ENCODE results near the gene CFAP210. TPM values are rescaled to one million over a fixed set of nuclear protein-coding genes. Genes with fewer than 3 reads are reported as not detected.
A peak's percentile ranks its signal among the peaks of the same experiment; 100 is the strongest.

The CFAP210 gene
- total RNA-seq, 4 donors from 2014 or later: not detected

DNA sequence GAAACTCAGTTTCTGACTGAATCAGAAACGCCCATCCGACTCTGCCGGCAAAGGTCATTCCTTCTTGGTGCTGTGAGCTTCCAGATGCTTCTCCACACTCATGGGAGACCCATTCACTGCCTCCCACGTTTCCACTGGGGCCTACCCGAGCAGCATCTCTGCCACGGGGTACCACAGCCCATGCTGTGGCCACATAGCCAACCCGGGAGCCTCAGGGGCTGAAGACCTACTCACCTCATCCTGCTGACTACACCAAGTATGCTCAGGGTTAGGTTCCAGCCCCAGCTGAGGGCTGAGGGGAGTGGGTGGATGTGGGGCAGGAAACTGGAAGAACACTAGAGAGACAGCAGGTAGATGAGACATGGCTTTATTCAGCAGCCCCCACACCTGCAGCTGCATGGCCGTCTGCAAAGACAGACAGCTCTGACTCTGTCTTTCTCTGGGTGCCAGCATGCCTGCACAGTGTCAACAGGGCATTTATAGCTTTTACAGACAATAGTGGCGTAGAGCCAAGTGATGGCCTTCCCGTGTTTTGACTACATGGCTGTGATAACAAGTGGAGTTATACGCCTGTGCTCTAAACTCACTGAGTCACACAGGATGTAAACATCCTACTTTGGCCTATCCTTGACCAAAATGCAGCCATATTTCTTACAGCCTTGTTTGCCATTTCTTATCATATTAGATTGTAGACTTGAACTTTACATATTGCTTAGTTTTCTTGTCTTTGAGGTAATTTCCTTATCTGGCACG lies 22.9 kb upstream of the CFAP210 start:
- no peak overlapping the region for H3K4me3 ChIP-seq
- WGBS: 74% methylated on average over 12 of the region's 12 CpGs
- DNase-seq (ENCODE audit: low spot score in 2 of 2): no peak

DNA sequence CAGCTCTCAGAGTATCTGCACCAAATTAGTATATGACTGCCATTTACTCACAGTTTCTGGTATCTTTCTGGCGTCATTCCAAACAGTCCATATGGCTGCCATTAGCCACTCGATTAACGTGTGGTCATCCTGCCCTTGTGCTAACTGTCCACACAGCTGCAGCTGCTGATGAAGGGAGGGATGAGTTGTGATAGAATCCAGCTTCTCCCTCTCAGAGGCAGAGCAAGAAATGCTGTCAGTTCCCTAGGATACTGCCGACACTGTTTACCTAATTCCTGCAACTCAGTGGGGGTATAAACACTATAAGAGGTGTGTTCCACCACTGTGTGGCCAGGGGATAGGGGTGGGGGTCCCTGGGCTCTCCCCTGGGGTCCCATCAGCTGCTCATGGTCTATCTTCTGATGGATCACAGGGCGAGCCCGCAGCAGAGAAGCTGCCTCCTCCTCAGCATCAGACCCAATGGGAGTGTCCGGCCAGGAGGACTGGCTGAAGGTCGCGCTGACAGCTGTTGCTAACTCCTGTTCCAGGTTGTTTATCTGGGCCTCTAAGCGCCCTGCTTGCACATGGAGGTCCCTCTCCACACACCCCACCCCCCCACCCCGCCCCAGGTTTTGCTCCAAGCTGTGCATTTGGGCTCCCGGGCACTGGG lies 22.2 kb upstream of the CFAP210 start:
- Histone ChIP-seq H3K36me3 (no peaks in the 10 kb centered on the region), H3K27me3 (no peaks in the 10 kb centered on the region), H3K27ac (no peak overlapping the region), H3K9me3 (no peaks in the 10 kb centered on the region), H3K4me3 (peak overlapping the region; percentile 21), H3K4me1 (peaks cover 21% of the 10 kb centered on the region)
- no peak for DNase-seq (ENCODE audit: low spot score in 2 of 2)
- no peak for TF ChIP-seq EP300 (IDR thresholded peaks at IDR 0.05)
- WGBS: 51% methylated on average over 5 of the region's 12 CpGs

More for the DNA sequence above, 22.9 kb upstream of the CFAP210 start:
- H3K27me3 ChIP-seq: no peaks in the 10 kb centered on the region
- TF ChIP-seq EP300 (IDR thresholded peaks at IDR 0.05) (no peak), POLR2A (IDR thresholded peaks at IDR 0.05) (no peak), POLR2AphosphoS5 (IDR thresholded peaks at IDR 0.05) (no peak)
- H3K27ac ChIP-seq: no peak overlapping the region
- no peaks in the 10 kb centered on the region for H3K9me3 ChIP-seq
- no peaks in the 10 kb centered on the region for H3K36me3 ChIP-seq
- H3K4me1 ChIP-seq: peaks cover 21% of the 10 kb centered on the region

GRCh38 chr2:169715379-169716237 lies 21.4 kb upstream of the CFAP210 start:
- Histone ChIP-seq H3K36me3 (no peaks in the 10 kb centered on the region), H3K9me3 (no peaks in the 10 kb centered on the region), H3K27ac (no peak overlapping the region), H3K4me1 (peaks cover 21% of the 10 kb centered on the region), H3K27me3 (no peaks in the 10 kb centered on the region), H3K4me3 (peak overlapping the region; percentile 21)
- TF ChIP-seq EP300 (IDR thresholded peaks at IDR 0.05) (no peak), CTCF (IDR thresholded peaks at IDR 0.05) (no peak), POLR2AphosphoS5 (IDR thresholded peaks at IDR 0.05) (no peak), POLR2A (IDR thresholded peaks at IDR 0.05) (no peak)
- 42% methylated on average over 17 of the region's 17 CpGs for WGBS
- DNase-seq (ENCODE audit: low spot score in 2 of 2): no peak

DNA sequence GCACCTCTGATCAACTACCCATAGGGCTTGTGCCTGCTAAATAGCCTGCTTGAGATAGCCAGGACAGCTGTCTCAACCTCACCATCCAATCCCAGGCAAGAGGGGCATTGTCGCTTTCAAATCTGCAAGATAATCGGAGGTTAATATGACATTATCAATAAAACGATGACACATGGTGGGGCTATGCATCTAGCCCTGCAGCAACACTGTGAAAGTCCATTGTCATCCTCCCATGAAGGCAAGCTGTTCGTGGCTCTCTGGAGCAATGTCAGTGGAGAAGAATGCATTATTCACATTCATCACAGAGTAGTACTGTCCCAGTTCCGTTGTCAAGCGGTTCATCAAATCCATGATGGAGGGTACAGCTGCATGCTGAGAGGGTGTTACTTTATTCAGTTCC lies 20.5 kb upstream of the CFAP210 start:
- TF ChIP-seq POLR2AphosphoS5 (IDR thresholded peaks at IDR 0.05) (no peak), CTCF (IDR thresholded peaks at IDR 0.05) (no peak), POLR2A (IDR thresholded peaks at IDR 0.05) (no peak), EP300 (IDR thresholded peaks at IDR 0.05) (no peak)
- Histone ChIP-seq H3K27me3 (no peaks in the 10 kb centered on the region), H3K36me3 (no peaks in the 10 kb centered on the region), H3K9me3 (no peaks in the 10 kb centered on the region), H3K27ac (no peak overlapping the region), H3K4me3 (no peak overlapping the region), H3K4me1 (peaks cover 21% of the 10 kb centered on the region)
- no peak for DNase-seq (ENCODE audit: low spot score in 2 of 2)
- WGBS: 96% methylated on average over 6 of the region's 6 CpGs

DNA sequence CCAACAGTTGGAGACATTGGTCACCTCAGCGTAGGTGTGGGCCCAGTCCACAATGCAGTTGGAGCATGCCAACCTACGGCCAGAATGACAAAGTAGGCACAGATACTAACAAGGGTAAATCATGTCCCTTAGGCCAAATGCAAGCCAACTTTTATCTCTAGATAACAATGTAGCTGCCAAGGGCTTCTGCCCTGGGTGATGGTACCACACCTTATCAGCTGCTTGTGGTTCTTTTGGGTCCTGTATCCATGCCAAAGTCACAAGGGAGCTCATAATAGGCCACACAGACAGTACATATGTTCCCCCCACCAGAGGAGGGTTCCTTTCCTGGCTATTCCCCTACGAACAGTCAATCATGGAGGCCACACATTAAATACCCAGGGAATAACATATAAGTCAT lies 19.1 kb upstream of the CFAP210 start:
- Histone ChIP-seq H3K4me1 (peaks cover 21% of the 10 kb centered on the region), H3K27ac (no peak overlapping the region), H3K9me3 (no peaks in the 10 kb centered on the region), H3K4me3 (no peak overlapping the region), H3K36me3 (no peaks in the 10 kb centered on the region), H3K27me3 (no peaks in the 10 kb centered on the region)
- no peak for DNase-seq (ENCODE audit: low spot score in 2 of 2)
- TF ChIP-seq CTCF (IDR thresholded peaks at IDR 0.05): no peak
- TF ChIP-seq EP300 (IDR thresholded peaks at IDR 0.05): no peak
- no peak for TF ChIP-seq POLR2AphosphoS5 (IDR thresholded peaks at IDR 0.05)
- TF ChIP-seq POLR2A (IDR thresholded peaks at IDR 0.05): no peak
- 100% methylated on average over 3 of the region's 3 CpGs for WGBS

All from suprapubic skin (tissue), 4 donors.